K562 (cell line): ENCODE results near the gene TRIM71. TPM values are rescaled to one million over a fixed set of nuclear protein-coding genes. Genes with fewer than 3 reads are reported as not detected.

Experiments
- BDP1 ChIP-seq: IDR thresholded peaks from 3 replicates; pipeline ENCODE4 v1.6.1; 2011; ENCODE audit not compliant: insufficient read length, insufficient read depth
- BHLHE40 ChIP-seq: IDR thresholded peaks from 2 replicates; pipeline ENCODE4 v1.6.1; 2011; ENCODE audit warnings: low read length, improper control_type of control experiment
- C11orf30 ChIP-seq: fragments of 450-650 bp; IDR thresholded peaks from 2 replicates; pipeline ENCODE4 v1.6.1; 2016; ENCODE audit warnings: low read depth, mild to moderate bottlenecking
- CBX5 ChIP-seq: IDR thresholded peaks from 2 replicates; pipeline ENCODE4 v1.6.1; 2014; ENCODE audit warnings: low read depth, borderline replicate concordance
- CC2D1A ChIP-seq: fragments of 450-650 bp; IDR thresholded peaks from 2 replicates; pipeline ENCODE4 v1.6.1; 2017; ENCODE audit warnings: mild to moderate bottlenecking
- LCOR ChIP-seq: sonication (generic); formaldehyde crosslinking; IDR thresholded peaks from 2 replicates; pipeline ENCODE4 v1.8.0; 2022; ENCODE audit warnings: mild to moderate bottlenecking, missing genetic modification reagents
- MCM2 ChIP-seq: fragments of 450-650 bp; IDR thresholded peaks from 2 replicates; pipeline ENCODE4 v1.6.1; 2017; ENCODE audit warnings: low read depth, mild to moderate bottlenecking
- NELFE ChIP-seq: IDR thresholded peaks from 2 replicates; pipeline ENCODE4 v1.6.1; 2011; ENCODE audit warnings: mild to moderate bottlenecking; ENCODE audit not compliant: insufficient read depth, insufficient read length
- NR1H2 ChIP-seq: sonication (generic); formaldehyde crosslinking; IDR thresholded peaks from 2 replicates; pipeline ENCODE4 v1.4.0; 2020; ENCODE audit warnings: mild to moderate bottlenecking, missing genetic modification reagents
- PHB ChIP-seq: fragments of 250-450 bp; sonication (Bioruptor Pico); IDR thresholded peaks from 2 replicates; pipeline ENCODE4 v1.5.0; 2021
- POLR2AphosphoS2 ChIP-seq: IDR thresholded peaks from 2 replicates; pipeline ENCODE4 v1.6.1; 2012; ENCODE audit warnings: low read length, improper control_type of control experiment
- PURB ChIP-seq: sonication (generic); formaldehyde crosslinking; IDR thresholded peaks from 2 replicates; pipeline ENCODE4 v1.9.0; 2021; ENCODE audit warnings: low read depth, mild to moderate bottlenecking, missing genetic modification reagents
- RBM39 ChIP-seq: fragments of 200-400 bp; formaldehyde crosslinking; optimal IDR thresholded peaks from 2 replicates; pipeline ENCODE3; 2018; ENCODE audit warnings: low read depth, low read length
- RFX7 ChIP-seq: fragments of 250-450 bp; sonication (Bioruptor Pico); IDR thresholded peaks from 2 replicates; pipeline ENCODE4 v1.5.1; 2021; ENCODE audit warnings: mild to moderate bottlenecking
- ZNF133 ChIP-seq: fragments of 250-450 bp; sonication (Bioruptor Pico); IDR thresholded peaks from 2 replicates; pipeline ENCODE4 v1.4.0; 2020; ENCODE audit warnings: mild to moderate bottlenecking
- ZNF143 ChIP-seq: sonication (generic); formaldehyde crosslinking; IDR thresholded peaks from 2 replicates; pipeline ENCODE4 v1.9.0; 2022; ENCODE audit warnings: mild to moderate bottlenecking, missing genetic modification reagents
- polyA plus RNA-seq, 8 experiments: library from polyadenylated mRNA; depleted of rRNA in 4 of 8; stranded (reverse) in 5 of 8; unstranded in 3 of 8; fragments of >200 nt; fragmentation: Nextera tagmentation in 2 of 8; fragmentation: Illumina TruSeq in 1 of 8; extraction: Ambion mirVana in 2 of 8; extraction: Trizol in 1 of 8; gene quantifications; 2 replicates each; pipeline versions ENCODE4 v1.2.1 to v1.2.3, GENCODE V29; 2011 to 2014; ENCODE audit warnings: inconsistent platforms in 1 of 8, missing spikeins in 1 of 8
- total RNA-seq, 7 experiments: library from RNA; depleted of rRNA in 6 of 7; stranded (reverse); fragments of >200 nt in 6 of 7; fragmentation: Illumina TruSeq in 2 of 7; extraction: Trizol in 2 of 7; gene quantifications; 2 replicates each; pipeline versions ENCODE4 v1.2.1 to v1.2.3, GENCODE V29; 2011 to 2021; ENCODE audit warnings: low replicate concordance in 1 of 7
- TF ChIP-seq, protein P1 (sequence below), 2 experiments: fragments of 450-650 bp; IDR thresholded peaks; 2 replicates each; pipeline ENCODE4 v1.6.1; 2016; ENCODE audit warnings: mild to moderate bottlenecking in 2 of 2, borderline replicate concordance in 1 of 2, low read depth in 1 of 2, moderate library complexity in 1 of 2
- TF ChIP-seq, protein P2 (sequence below): fragments of 450-650 bp; formaldehyde crosslinking; IDR thresholded peaks from 2 replicates; pipeline ENCODE4 v1.4.0; 2022; ENCODE audit warnings: missing genetic modification characterization
- TF ChIP-seq, protein P3 (sequence below): fragments of 450-650 bp; formaldehyde crosslinking; conservative IDR thresholded peaks from 2 replicates; pipeline ENCODE4 v1.4.0; 2022; ENCODE audit warnings: mild to moderate bottlenecking, missing genetic modification characterization

TRIM71 gene
- total and polyA plus RNA-seq, 9 of the 15 experiments (the other 6 are each of a cell fraction or from before 2014, with no cell fraction given) = 0.04 to 0.11 TPM; not detected in 7

DNA sequence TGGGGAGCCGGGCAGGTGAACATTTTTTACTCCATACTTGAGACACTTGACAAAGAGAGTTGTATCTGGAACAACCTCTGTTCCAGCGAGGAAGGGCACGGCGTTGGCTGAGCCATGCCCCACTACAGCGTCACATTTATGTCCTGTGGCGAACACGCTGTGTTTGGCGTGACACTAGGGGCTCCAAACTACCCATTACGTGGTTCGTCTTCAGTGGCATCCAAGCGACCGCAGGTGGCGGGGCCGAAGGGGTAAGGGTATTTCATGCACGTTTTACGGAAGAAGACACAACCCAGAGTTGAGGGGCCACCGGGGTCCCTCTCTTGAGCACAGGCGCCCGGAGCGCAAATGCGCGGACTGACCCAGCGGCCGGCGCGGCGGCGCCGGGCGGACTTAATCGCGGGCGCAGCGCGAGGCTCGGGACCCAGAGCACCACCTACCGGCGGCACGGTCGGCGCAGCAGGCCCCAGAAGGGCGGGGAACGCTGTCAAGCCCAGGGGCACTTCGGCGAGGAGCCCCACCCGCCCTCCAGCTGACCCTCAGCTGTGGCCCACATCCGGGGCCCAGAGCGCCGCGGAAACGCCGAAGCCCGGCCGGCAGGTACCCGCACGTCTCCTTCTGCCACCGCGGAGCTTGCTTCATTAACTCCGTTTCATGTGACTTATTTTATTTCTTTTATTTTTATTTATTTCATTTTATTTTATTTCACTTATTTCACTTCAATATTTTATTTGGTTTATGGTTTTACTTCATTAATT is 36.4 kb upstream of the TRIM71 start (continued):
- TF ChIP-seq, protein P1, sequence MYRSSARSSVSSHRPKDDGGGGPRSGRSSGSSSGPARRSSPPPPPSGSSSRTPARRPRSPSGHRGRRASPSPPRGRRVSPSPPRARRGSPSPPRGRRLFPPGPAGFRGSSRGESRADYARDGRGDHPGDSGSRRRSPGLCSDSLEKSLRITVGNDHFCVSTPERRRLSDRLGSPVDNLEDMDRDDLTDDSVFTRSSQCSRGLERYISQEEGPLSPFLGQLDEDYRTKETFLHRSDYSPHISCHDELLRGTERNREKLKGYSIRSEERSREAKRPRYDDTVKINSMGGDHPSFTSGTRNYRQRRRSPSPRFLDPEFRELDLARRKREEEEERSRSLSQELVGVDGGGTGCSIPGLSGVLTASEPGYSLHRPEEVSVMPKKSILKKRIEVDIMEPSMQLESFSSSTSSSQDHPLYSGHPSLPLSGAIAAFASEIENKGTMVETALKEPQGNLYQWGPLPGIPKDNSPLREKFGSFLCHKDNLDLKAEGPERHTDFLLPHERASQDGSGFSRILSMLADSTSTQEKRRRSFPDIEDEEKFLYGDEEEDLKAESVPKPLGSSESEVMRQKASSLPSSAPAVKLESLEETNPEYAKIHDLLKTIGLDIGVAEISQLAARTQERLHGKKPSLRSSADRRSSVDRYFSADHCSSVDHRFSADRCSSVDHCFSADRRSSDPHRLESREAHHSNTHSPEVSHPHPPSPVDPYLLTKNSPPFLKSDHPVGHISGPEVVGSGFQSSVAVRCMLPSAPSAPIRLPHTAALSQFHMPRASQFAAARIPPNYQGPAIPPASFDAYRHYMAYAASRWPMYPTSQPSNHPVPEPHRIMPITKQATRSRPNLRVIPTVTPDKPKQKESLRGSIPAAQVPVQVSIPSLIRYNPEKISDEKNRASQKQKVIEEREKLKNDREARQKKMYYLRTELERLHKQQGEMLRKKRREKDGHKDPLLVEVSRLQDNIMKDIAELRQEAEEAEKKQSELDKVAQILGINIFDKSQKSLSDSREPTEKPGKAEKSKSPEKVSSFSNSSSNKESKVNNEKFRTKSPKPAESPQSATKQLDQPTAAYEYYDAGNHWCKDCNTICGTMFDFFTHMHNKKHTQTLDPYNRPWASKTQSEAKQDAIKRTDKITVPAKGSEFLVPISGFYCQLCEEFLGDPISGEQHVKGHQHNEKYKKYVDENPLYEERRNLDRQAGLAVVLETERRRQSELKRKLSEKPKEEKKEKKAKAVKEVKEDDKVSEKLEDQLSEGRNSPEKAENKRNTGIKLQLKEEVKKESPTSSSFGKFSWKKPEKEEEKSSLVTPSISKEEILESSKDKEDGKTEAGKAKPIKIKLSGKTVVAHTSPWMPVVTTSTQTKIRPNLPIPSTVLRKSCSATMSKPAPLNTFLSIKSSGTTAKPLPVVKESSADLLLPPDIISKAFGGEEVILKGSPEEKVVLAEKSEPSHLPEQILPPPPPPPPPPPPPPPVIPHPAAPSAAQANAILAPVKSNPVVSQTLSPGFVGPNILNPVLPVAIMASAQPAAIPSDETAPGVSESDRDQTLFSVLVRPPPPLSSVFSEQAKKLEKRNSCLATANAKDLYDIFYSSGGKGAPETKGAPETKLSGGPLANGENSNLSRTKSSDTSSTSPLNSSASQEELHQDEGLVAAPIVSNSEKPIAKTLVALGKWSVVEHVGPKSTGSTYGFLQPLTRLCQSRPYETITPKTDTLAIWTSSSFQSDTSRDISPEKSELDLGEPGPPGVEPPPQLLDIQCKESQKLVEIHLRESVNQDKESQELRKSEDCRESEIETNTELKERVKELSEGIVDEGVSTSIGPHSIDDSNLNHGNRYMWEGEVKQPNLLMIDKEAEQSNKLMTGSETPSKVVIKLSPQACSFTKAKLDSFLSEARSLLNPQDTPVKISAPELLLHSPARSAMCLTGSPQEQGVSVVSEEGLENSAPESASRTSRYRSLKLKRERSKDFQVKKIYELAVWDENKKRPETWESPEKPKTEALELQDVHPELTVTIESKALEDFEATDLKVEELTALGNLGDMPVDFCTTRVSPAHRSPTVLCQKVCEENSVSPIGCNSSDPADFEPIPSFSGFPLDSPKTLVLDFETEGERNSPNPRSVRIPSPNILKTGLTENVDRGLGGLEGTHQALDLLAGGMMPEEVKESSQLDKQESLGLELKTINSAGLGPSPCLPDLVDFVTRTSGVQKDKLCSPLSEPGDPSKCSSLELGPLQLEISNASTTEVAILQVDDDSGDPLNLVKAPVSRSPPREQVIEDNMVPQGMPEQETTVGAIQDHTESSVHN (IDR thresholded peaks at IDR 0.05; ENCODE audit: borderline replicate concordance in 1 of 2, low read depth in 1 of 2) = no peak
- no peak for TF ChIP-seq PHB (CRISPR knock-in tag)
- TF ChIP-seq, protein P2, sequence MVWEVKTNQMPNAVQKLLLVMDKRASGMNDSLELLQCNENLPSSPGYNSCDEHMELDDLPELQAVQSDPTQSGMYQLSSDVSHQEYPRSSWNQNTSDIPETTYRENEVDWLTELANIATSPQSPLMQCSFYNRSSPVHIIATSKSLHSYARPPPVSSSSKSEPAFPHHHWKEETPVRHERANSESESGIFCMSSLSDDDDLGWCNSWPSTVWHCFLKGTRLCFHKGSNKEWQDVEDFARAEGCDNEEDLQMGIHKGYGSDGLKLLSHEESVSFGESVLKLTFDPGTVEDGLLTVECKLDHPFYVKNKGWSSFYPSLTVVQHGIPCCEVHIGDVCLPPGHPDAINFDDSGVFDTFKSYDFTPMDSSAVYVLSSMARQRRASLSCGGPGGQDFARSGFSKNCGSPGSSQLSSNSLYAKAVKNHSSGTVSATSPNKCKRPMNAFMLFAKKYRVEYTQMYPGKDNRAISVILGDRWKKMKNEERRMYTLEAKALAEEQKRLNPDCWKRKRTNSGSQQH = no peak
- TF ChIP-seq NR1H2 (CRISPR knock-in tag) = no peak
- TF ChIP-seq LCOR = no peak; the same call in 1 of the 2 replicates
- no peak for TF ChIP-seq NELFE
- no peak for TF ChIP-seq CC2D1A
- no peak for TF ChIP-seq RBM39
- no peak for TF ChIP-seq ZNF143
- TF ChIP-seq ZNF133 (CRISPR knock-in tag) = no peak
- no peak for TF ChIP-seq C11orf30
- no peak for TF ChIP-seq CBX5
- TF ChIP-seq BDP1 = no peak
- no peak for TF ChIP-seq POLR2AphosphoS2
- no peak for TF ChIP-seq PURB (CRISPR knock-in tag)
- TF ChIP-seq RFX7 (CRISPR knock-in tag) = no peak
- TF ChIP-seq, protein P3, sequence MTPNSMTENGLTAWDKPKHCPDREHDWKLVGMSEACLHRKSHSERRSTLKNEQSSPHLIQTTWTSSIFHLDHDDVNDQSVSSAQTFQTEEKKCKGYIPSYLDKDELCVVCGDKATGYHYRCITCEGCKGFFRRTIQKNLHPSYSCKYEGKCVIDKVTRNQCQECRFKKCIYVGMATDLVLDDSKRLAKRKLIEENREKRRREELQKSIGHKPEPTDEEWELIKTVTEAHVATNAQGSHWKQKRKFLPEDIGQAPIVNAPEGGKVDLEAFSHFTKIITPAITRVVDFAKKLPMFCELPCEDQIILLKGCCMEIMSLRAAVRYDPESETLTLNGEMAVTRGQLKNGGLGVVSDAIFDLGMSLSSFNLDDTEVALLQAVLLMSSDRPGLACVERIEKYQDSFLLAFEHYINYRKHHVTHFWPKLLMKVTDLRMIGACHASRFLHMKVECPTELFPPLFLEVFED (CRISPR knock-in tag) = no peak
- peak; percentile 64 for TF ChIP-seq BHLHE40
- TF ChIP-seq MCM2 = no peak
